B cell (primary cell): ENCODE results near the gene TAX1BP3. TPM values are rescaled to one million over a fixed set of nuclear protein-coding genes. Genes with fewer than 3 reads are reported as not detected.
"Not testable (repeated sequence)": the region's sequence is repeated elsewhere in the genome, so short reads cannot be mapped to it uniquely, and the experiment has no call there.

ENCODE experiments used
- ATAC-seq: fragments of 200-7000 bp; cut with Tn5 transposase; one replicate; pipeline ENCODE4 v1.10.0; 2021; ENCODE audit warnings: low read depth, mild to moderate bottlenecking, moderate number of reproducible peaks, moderate library complexity
- CTCF ChIA-PET: fragments of 350-600 bp; sonication (Branson Sonifier 250); formaldehyde crosslinking; loops from one replicate; lab custom pipeline; 2021; ENCODE audit warnings: antibody characterized with exemption, inconsistent platforms; lab: Charles Lee
- POLR2A ChIA-PET: fragments of 350-600 bp; sonication (Branson Sonifier 250); formaldehyde crosslinking; loops from one replicate; lab custom pipeline; 2021; ENCODE audit warnings: antibody characterized with exemption; lab: Charles Lee
- DNase-seq: peaks from one replicate; pipeline ENCODE4 v3.0.0; 2013
- H2AFZ ChIP-seq: 2 replicates; pipeline ENCODE4 v1.6.1; 2012; ENCODE audit warnings: mild to moderate bottlenecking, low read depth, low read length; ENCODE audit not compliant: insufficient read depth, poor library complexity, severe bottlenecking
- H3K27ac ChIP-seq, 2 donors: 1 replicate in 1 of 2; 2 replicates in 1 of 2; pipeline ENCODE4 v1.5.1; 2012 to 2013; ENCODE audit warnings: low read length in 2 of 2, mild to moderate bottlenecking in 2 of 2, moderate library complexity in 1 of 2
- H3K27me3 ChIP-seq, 4 experiments: fragments of 200-600 bp in 1 of 4; sonication (generic) in 1 of 4; replicated peaks in 1 of 4; 1 replicate in 2 of 4; 2 replicates in 2 of 4; pipeline versions ENCODE4 v1.6.1 to v1.7.0; 2013 to 2016; ENCODE audit warnings: low read length in 3 of 4, mild to moderate bottlenecking in 2 of 4, mixed read lengths in 1 of 4, moderate library complexity in 1 of 4; ENCODE audit not compliant: insufficient read depth in 4 of 4, control insufficient read depth in 3 of 4; ENCODE audit errors: control extremely low read depth in 1 of 4
- H3K36me3 ChIP-seq, 2 experiments: replicated peaks in 1 of 2; 1 replicate in 1 of 2; 2 replicates in 1 of 2; pipeline versions ENCODE4 v1.6.1 to v1.7.1; 2013; ENCODE audit warnings: low read length in 1 of 2; ENCODE audit not compliant: insufficient read depth in 2 of 2, control insufficient read depth in 1 of 2; ENCODE audit errors: control extremely low read depth in 1 of 2, extremely low read depth in 1 of 2
- H3K4me1 ChIP-seq, 2 donors: fragments of 200-600 bp in 1 of 2; sonication (generic) in 1 of 2; 1 replicate in 1 of 2; 2 replicates in 1 of 2; pipeline versions ENCODE4 v1.5.1 to v1.6.1; 2013 to 2017; ENCODE audit warnings: low read length in 2 of 2; ENCODE audit not compliant: control insufficient read depth in 2 of 2, insufficient read depth in 2 of 2
- H3K4me2 ChIP-seq: replicated peaks from 2 replicates; pipeline ENCODE3; 2012; ENCODE audit warnings: mild to moderate bottlenecking, low read depth, low read length; ENCODE audit not compliant: poor library complexity, severe bottlenecking
- H3K4me3 ChIP-seq, 5 experiments: fragments of 200-600 bp in 1 of 5; sonication (generic) in 1 of 5; 1 replicate in 3 of 5; 2 replicates in 2 of 5; pipeline versions ENCODE4 v1.5.1 to v1.7.0; 2011 to 2016; ENCODE audit warnings: low read length in 4 of 5, mild to moderate bottlenecking in 4 of 5, low read depth in 2 of 5, control low read depth in 1 of 5, moderate library complexity in 1 of 5; ENCODE audit not compliant: insufficient read depth in 1 of 5; ENCODE audit errors: control extremely low read depth in 1 of 5, extremely low read depth in 1 of 5
- H3K79me2 ChIP-seq: fragments of 200-600 bp; sonication (generic); one replicate; pipeline ENCODE4 v1.6.0; 2016; ENCODE audit warnings: low read length; ENCODE audit not compliant: control insufficient read depth, insufficient read depth
- H3K9ac ChIP-seq: fragments of 200-600 bp; sonication (generic); 2 replicates; pipeline ENCODE4 v1.6.1; 2017; ENCODE audit warnings: mild to moderate bottlenecking, low read length, moderate library complexity
- H3K9me3 ChIP-seq, 3 donors: one replicate each; pipeline versions ENCODE4 v1.6.1 to v1.7.1; 2013; ENCODE audit warnings: low read length in 2 of 3; ENCODE audit not compliant: control insufficient read depth in 2 of 3, insufficient read depth in 1 of 3; ENCODE audit errors: control extremely low read depth in 1 of 3
- H4K20me1 ChIP-seq: 2 replicates; pipeline ENCODE4 v1.6.0; 2012; ENCODE audit warnings: mild to moderate bottlenecking, low read length; ENCODE audit not compliant: insufficient read depth, control insufficient read depth, poor library complexity, severe bottlenecking
- H3K27ac Mint-ChIP-seq: one replicate; pipeline ENCODE4 v1.8.0; 2021; ENCODE audit warnings: mixed read lengths
- H3K27me3 Mint-ChIP-seq: one replicate; pipeline ENCODE4 v1.8.0; 2021; ENCODE audit warnings: mixed read lengths
- H3K4me1 Mint-ChIP-seq: one replicate; pipeline ENCODE4 v1.8.0; 2021; ENCODE audit warnings: mixed read lengths
- H3K4me3 Mint-ChIP-seq: one replicate; pipeline ENCODE4 v1.8.0; 2021; ENCODE audit warnings: mixed read lengths
- H3K9me3 Mint-ChIP-seq: one replicate; pipeline ENCODE4 v1.8.0; 2022; ENCODE audit warnings: mixed read lengths; ENCODE audit not compliant: insufficient read depth
- CTCF ChIP-seq: fragments of 200-600 bp; IDR thresholded peaks from one replicate; pipeline ENCODE4 v1.8.0; 2022; ENCODE audit warnings: antibody characterized with exemption, mild to moderate bottlenecking
- EZH2 ChIP-seq: IDR thresholded peaks from 2 replicates; pipeline ENCODE4 v1.6.1; 2012; ENCODE audit warnings: borderline replicate concordance, low read depth, mild to moderate bottlenecking, moderate library complexity, low read length; ENCODE audit not compliant: insufficient read depth, poor library complexity, severe bottlenecking
- WGBS: methylation state at CpG from one replicate; pipeline ENCODE4 v1.1.5; 2013; ENCODE audit warnings: missing lambda C conversion rate; ENCODE audit not compliant: insufficient coverage; 5-methylcytosine and 5-hydroxymethylcytosine counted together
- intact Hi-C: fragments of 100-400 bp; cut with micrococcal nuclease; formaldehyde crosslinking; loops from one replicate; pipeline ENCODE4 v1.10.0; 2022
- polyA plus RNA-seq: library from polyadenylated mRNA; depleted of rRNA; stranded (reverse); fragments of >200 nt; gene quantifications from 2 replicates; pipeline ENCODE4 v1.2.3, GENCODE V29; 2012
- total RNA-seq, 2 donors: library from RNA; stranded (reverse); fragments of 120-200 nt in 1 of 2; gene quantifications; 1 replicate in 1 of 2; 2 replicates in 1 of 2; pipeline versions ENCODE4 v1.2.3 to v1.2.4, GENCODE V29; 2013 to 2022

The TAX1BP3 gene
- total and polyA plus RNA-seq, 2 donors (not counting 1 experiment from before 2014, with no cell fraction given): 17.7 to 22.1 TPM

- Histone ChIP-seq H3K79me2 (peaks cover 10% of the 10 kb centered on the region), H3K4me2 (no peak overlapping the region), H3K4me1 (peaks cover 45 to 51% of the 10 kb centered on the region in 2 donors), H3K36me3 (no peaks in the 10 kb centered on the region), H3K27ac (no peak overlapping the region), H4K20me1 (no peaks in the 10 kb centered on the region), H3K4me3 (no peak overlapping the region), H2AFZ (no peak overlapping the region), H3K27me3 (no peaks in the 10 kb centered on the region), H3K9ac (no peak overlapping the region), H3K9me3 (no peaks in the 10 kb centered on the region)
- ChIA-PET POLR2A (interaction anchor here (0.6 to 0.8 kb wide), 2 partner anchors 17 to 20 kb away, joined by 3 to 8 read pairs; no protein-coding TSS in a partner anchor), CTCF (interaction anchor here (1.1 to 3.0 kb wide), 2 partner anchors 11 to 27 kb away, joined by 3 to 8 read pairs; no protein-coding TSS in a partner anchor)
- no peak for DNase-seq
- Mint-ChIP-seq H3K27me3 (no peaks in the 10 kb centered on the region), H3K4me3 (no peak overlapping the region), H3K27ac (no peak overlapping the region), H3K4me1 (peaks cover 56% of the 10 kb centered on the region), H3K9me3 (no peaks in the 10 kb centered on the region)
- intact Hi-C loops: no loop called here
- no peak for TF ChIP-seq CTCF
- no peak for TF ChIP-seq EZH2
- no peak for ATAC-seq
- WGBS: 79% methylated on average over 11 of the region's 20 CpGs
Observed at GRCh38 chr17:3704931-3705717, 36.7 kb upstream of the TAX1BP3 start.

- H3K27me3 Mint-ChIP-seq, H3K4me3 Mint-ChIP-seq, H3K4me3 ChIP-seq, H2AFZ ChIP-seq, H3K36me3 ChIP-seq, H3K9ac ChIP-seq, H3K27me3 ChIP-seq, ATAC-seq, DNase-seq, H3K9me3 Mint-ChIP-seq, H3K27ac ChIP-seq, intact Hi-C loops, H4K20me1 ChIP-seq, H3K9me3 ChIP-seq: not testable (repeated sequence)
- Mint-ChIP-seq H3K4me1 (peaks cover 56% of the 10 kb centered on the region), H3K27ac (peak overlapping the region; percentile 71)
- WGBS: 98% methylated on average over 4 of the region's 7 CpGs
- H3K79me2 ChIP-seq: peaks cover 14% of the 10 kb centered on the region
- peaks cover 34 to 48% of the 10 kb centered on the region in 2 donors for H3K4me1 ChIP-seq
- CTCF ChIA-PET: interaction anchor here (0.6 to 1.4 kb wide), 5 partner anchors 9 to 396 kb away, joined by 3 to 7 read pairs (median 4); no protein-coding TSS in a partner anchor
- POLR2A ChIA-PET: interaction anchor here (0.6 to 3.2 kb wide), 2 partner anchors 9 to 18 kb away, joined by 5 to 14 read pairs; no protein-coding TSS in a partner anchor
- peak overlapping the region; percentile 30 for H3K4me2 ChIP-seq
Observed at GRCh38 chr17:3702041-3702539, 33.7 kb upstream of the TAX1BP3 start.
